ENCODE measurements around the gene ZG16. TPM values are rescaled to one million over a fixed set of nuclear protein-coding genes. Genes with fewer than 3 reads are reported as not detected.
"Not testable (repeated sequence)": the region's sequence is repeated elsewhere in the genome, so short reads cannot be mapped to it uniquely, and the experiment has no call there.

The ZG16 gene
- total RNA-seq, 4 donors from 2014 or later: not detected

DNA sequence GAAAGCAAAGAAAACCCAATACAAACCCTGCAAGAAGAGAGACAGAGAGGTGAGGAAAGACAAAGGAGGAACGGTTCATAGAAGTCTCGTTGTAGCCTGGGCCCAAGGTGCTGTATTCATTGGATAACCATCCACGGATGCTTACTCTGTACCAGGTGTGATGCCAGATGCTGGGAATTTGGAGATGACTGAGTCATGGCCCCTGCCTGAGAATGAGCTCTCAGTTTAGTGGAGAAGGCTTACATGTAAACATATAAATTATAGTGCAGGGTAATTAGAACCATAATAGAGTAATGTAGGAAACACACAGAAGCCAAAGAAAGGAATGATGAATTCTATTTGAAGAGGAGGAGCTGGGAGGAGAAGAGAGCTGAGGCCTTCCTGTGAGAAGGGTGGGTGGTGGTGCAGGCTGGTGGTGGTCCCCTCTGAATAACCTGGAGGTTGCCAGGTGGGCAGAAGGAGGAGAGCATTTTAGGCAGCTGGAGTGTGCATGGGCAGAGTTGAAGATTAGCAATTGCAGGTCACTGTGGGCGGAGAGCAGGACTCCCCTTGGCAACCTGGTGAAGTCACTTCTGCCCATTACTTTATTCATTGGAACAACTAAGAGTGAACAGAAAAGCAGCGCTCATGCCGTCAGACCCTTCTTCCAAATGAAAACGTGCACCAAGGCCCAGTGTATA, 7.7 kb upstream of the ZG16 start:
- H3K27me3 ChIP-seq: no peaks in the 10 kb centered on the region
- no peak overlapping the region for H3K27ac ChIP-seq
- H3K36me3 ChIP-seq: no peaks in the 10 kb centered on the region
- no peak for TF ChIP-seq EP300 (IDR thresholded peaks at IDR 0.05)
- no peak for TF ChIP-seq POLR2A (IDR thresholded peaks at IDR 0.05)
- TF ChIP-seq, protein P1, sequence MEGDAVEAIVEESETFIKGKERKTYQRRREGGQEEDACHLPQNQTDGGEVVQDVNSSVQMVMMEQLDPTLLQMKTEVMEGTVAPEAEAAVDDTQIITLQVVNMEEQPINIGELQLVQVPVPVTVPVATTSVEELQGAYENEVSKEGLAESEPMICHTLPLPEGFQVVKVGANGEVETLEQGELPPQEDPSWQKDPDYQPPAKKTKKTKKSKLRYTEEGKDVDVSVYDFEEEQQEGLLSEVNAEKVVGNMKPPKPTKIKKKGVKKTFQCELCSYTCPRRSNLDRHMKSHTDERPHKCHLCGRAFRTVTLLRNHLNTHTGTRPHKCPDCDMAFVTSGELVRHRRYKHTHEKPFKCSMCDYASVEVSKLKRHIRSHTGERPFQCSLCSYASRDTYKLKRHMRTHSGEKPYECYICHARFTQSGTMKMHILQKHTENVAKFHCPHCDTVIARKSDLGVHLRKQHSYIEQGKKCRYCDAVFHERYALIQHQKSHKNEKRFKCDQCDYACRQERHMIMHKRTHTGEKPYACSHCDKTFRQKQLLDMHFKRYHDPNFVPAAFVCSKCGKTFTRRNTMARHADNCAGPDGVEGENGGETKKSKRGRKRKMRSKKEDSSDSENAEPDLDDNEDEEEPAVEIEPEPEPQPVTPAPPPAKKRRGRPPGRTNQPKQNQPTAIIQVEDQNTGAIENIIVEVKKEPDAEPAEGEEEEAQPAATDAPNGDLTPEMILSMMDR (IDR thresholded peaks at IDR 0.05): no peak
- H3K4me1 ChIP-seq: no peaks in the 10 kb centered on the region
- WGBS, 2 donors: 64 to 67% methylated on average over 7 of the region's 7 CpGs
- H3K4me3 ChIP-seq: no peak overlapping the region
- no peaks in the 10 kb centered on the region for H3K9me3 ChIP-seq
- no peak for DNase-seq (ENCODE audit: low spot score in 2 of 2)

DNA sequence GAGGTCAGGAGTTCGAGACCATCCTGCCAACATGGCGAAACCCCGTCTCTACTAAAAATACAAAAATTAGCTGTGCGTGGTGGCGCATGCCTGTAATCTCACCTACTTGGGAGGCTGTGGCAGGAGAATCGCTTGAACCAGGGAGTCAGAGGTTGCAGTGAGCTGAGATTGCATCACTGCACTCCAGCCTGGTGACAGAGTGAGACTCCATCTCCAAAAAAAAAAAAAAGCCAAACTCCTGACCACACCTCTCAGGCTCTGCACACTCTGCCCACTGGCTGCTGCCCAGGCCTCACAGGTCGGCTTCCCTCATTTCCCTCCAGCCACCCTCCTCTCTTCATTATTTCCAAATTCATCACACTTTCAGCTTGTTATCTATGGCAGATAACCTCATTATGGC, 5.7 kb upstream of the ZG16 start:
- not testable (repeated sequence) for H3K27ac ChIP-seq; H3K9me3 ChIP-seq; DNase-seq (ENCODE audit: low spot score in 2 of 2); H3K36me3 ChIP-seq; H3K27me3 ChIP-seq; H3K4me3 ChIP-seq; H3K4me1 ChIP-seq
- WGBS, 2 donors: 83 to 86% methylated on average over 7 of the region's 7 CpGs

DNA sequence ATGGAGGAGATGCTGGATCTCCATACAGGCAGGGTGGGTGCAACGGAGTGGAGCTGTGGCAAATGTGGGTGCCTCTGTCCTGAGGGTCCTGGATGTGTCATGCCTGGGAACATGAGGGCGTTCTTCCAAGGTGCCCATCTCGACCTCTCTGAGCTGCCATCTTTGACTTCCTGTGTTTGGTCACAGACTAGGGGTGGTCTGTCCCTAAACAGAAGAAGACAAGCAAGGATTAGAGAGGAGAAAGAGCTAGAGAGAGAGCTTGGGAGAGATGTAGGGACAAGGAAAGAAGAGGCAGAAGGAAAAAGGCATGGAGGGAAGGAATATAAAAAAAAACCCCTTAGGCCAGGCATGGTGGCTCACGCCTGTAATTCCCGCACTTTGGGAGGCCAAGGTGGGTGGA, 3.3 kb upstream of the ZG16 start:
- WGBS, 2 donors: 85 to 89% methylated on average over 5 of the region's 5 CpGs
- TF ChIP-seq POLR2A (IDR thresholded peaks at IDR 0.05): no peak
- TF ChIP-seq, protein P1 (IDR thresholded peaks at IDR 0.05): no peak
- no peak for TF ChIP-seq EP300 (IDR thresholded peaks at IDR 0.05)
- peaks cover 0 to 2% of the 10 kb centered on the region in 2 donors for H3K27me3 ChIP-seq
- H3K27ac ChIP-seq: no peak overlapping the region
- H3K4me1 ChIP-seq: no peaks in the 10 kb centered on the region
- no peak overlapping the region for H3K4me3 ChIP-seq
- H3K9me3 ChIP-seq: no peaks in the 10 kb centered on the region
- H3K36me3 ChIP-seq: no peaks in the 10 kb centered on the region
- no peak for DNase-seq (ENCODE audit: low spot score in 2 of 2)

DNA sequence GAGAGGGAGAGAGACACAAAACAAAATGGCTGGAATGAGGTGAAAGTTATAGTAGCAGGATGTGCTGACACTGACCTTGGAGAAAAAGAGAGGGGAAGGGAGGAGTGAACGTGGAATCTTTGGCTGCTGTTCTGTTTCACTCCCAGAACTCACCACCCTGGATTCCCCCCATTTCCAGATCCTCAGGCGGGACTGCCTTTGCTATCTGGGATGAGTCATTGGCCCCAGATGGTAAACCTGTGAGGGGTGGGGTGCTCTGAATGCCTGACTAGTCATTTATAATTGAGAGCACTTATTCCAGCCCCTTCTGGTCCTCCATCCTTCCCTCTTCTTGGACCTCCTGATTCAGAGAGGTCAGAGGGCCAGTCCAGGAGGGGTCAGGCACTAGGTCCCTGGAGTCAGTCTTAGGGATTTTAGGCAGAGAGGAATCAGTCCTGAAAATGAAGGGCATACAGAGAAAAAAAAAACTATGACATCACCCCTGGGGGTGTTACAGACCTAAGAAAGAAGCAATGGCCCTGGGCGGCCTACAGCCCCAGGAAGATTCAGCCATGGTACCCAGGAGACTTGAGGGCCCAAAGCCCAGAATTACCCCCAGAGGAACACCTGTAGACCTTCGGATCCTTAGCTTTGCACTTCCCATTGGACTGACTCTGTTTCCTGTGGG, 2.2 kb upstream of the ZG16 start:
- no peaks in the 10 kb centered on the region for H3K4me1 ChIP-seq
- DNase-seq (ENCODE audit: low spot score in 2 of 2): no peak
- H3K36me3 ChIP-seq: no peaks in the 10 kb centered on the region
- no peaks in the 10 kb centered on the region for H3K9me3 ChIP-seq
- H3K27ac ChIP-seq: no peak overlapping the region
- peaks cover 0 to 7% of the 10 kb centered on the region in 2 donors for H3K27me3 ChIP-seq
- WGBS, 2 donors: 68 to 72% methylated on average over 4 of the region's 4 CpGs
- H3K4me3 ChIP-seq: no peak overlapping the region
- TF ChIP-seq, protein P1 (IDR thresholded peaks at IDR 0.05): no peak
- TF ChIP-seq EP300 (IDR thresholded peaks at IDR 0.05): no peak
- TF ChIP-seq POLR2A (IDR thresholded peaks at IDR 0.05): no peak

DNA sequence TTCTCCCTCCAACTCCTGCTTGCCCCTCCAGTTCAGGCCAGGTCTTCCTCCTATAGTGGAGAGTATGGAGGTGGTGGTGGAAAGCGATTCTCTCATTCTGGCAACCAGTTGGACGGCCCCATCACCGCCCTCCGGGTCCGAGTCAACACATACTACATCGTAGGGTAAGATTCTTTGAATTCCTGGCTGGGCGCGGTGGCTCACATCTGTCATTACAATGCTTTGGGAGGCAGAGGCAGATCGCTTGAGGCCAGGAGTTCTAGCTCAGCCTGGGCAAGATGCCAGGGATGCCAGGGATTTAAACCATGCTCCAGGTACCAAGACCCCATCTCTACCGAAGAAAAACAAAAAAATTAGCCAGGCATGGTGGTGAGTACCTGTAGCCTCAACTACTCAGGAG, 1.4 kb downstream of the ZG16 start:
- Histone ChIP-seq H3K4me1 (no peaks in the 10 kb centered on the region), H3K27me3 (peaks cover 0 to 7% of the 10 kb centered on the region in 2 donors), H3K4me3 (no peak overlapping the region), H3K9me3 (no peaks in the 10 kb centered on the region), H3K36me3 (no peaks in the 10 kb centered on the region), H3K27ac (no peak overlapping the region)
- DNase-seq (ENCODE audit: low spot score in 2 of 2): no peak
- WGBS, 2 donors: 59 to 61% methylated on average over 10 of the region's 10 CpGs
- TF ChIP-seq POLR2A (IDR thresholded peaks at IDR 0.05) (no peak), EP300 (IDR thresholded peaks at IDR 0.05) (no peak)
- TF ChIP-seq, protein P1 (IDR thresholded peaks at IDR 0.05): no peak

DNA sequence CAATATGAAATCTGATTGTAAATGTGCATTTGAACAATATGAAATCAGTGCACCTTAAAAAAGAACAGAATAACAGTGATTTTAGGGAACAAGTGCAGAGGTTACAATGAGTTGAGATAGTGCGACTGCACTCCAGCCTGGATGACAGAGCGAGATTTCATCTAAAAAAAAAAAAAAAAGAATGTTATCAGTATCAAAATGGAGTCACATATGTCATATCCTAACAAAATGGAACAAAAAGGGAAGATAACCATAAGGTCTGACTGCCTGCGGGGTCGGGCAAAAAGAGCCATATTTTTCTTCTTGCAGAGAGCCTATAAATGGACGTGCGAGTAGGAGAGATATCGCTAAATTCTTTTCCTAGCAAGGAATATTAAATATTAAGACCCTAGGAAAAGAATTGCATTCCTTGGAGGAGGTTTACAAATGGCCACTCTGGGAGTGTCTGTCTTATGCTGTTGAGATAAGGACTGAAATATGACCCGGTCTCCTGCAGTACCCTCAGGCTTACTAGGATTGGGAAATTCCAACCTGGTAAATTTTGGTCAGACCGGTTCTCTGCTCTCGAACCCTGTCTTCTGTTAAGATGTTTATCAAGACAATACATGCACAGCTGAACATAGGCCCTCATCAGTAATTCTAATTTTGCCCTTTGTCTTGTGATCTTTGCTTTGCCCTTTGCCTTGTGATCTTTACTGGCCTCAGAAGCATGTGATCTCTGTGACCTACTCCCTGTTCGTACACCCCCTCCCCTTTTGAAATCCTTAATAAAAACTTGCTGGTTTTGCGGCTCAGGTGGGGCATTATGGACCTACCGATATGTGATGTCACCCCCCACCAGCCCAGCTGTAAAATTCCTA, 5.3 kb downstream of the ZG16 start:
- WGBS, 2 donors: 76% methylated on average over 13 of the region's 13 CpGs
- DNase-seq (ENCODE audit: low spot score in 2 of 2); H3K36me3 ChIP-seq; H3K4me3 ChIP-seq; H3K9me3 ChIP-seq; H3K27ac ChIP-seq; H3K27me3 ChIP-seq: not testable (repeated sequence)
- peaks cover 0 to 12% (median 5%) of the 10 kb centered on the region in 4 donors for H3K4me1 ChIP-seq
